H1 (cell line): Measurements from ENCODE around the gene SIK3.

Experiments used
- ASH2L ChIP-seq: fragments of 200-600, 300-600 bp; sonication (generic); IDR thresholded peaks from one replicate; pipeline ENCODE4 v1.7.1; 2017; ENCODE audit warnings: low read length
- CBX5 ChIP-seq: fragments of 300-800, 300-1000 bp; sonication (generic); IDR thresholded peaks from 2 replicates; pipeline ENCODE4 v1.7.1; 2016; ENCODE audit warnings: antibody characterized with exemption, low read length, low read depth
- EP300 ChIP-seq, 2 experiments: IDR thresholded peaks; 1 replicate in 1 of 2; 2 replicates in 1 of 2; pipeline ENCODE4 v1.6.1; 2011 to 2012; ENCODE audit warnings: low read depth in 2 of 2, low read length in 2 of 2, mild to moderate bottlenecking in 2 of 2, borderline replicate concordance in 1 of 2, inconsistent platforms in 1 of 2, moderate library complexity in 1 of 2
- EZH2 ChIP-seq: fragments of 200-600 bp; sonication (generic); IDR thresholded peaks from 2 replicates; pipeline ENCODE4 v1.7.1; 2012; ENCODE audit warnings: low read depth, mild to moderate bottlenecking, moderate library complexity, low read length, inconsistent platforms; ENCODE audit not compliant: severe bottlenecking
- JUN ChIP-seq: IDR thresholded peaks from 2 replicates; pipeline ENCODE4 v1.6.1; 2011; ENCODE audit warnings: low read depth, mild to moderate bottlenecking, improper control_type of control experiment, low read length
- KDM5A ChIP-seq: fragments of 200-600 bp; IDR thresholded peaks from 2 replicates; pipeline ENCODE4 v1.7.1; 2012; ENCODE audit warnings: mild to moderate bottlenecking, low read length, inconsistent platforms, mixed read lengths
- MAFK ChIP-seq: IDR thresholded peaks from 2 replicates; pipeline ENCODE4 v1.6.1; 2012; ENCODE audit warnings: low read depth, mild to moderate bottlenecking, improper control_type of control experiment, low read length
- POLR2AphosphoS5 ChIP-seq: IDR thresholded peaks from 2 replicates; pipeline ENCODE4 v1.6.1; 2011; ENCODE audit warnings: low read depth, low read length
- SUZ12 ChIP-seq: fragments of 200-600 bp; sonication (generic); IDR thresholded peaks from 2 replicates; pipeline ENCODE4 v1.6.1; 2012; ENCODE audit warnings: mild to moderate bottlenecking, inconsistent platforms, low read length, moderate library complexity, mixed read lengths
- TCF12 ChIP-seq: IDR thresholded peaks from 2 replicates; pipeline ENCODE4 v1.6.1; 2011; ENCODE audit warnings: low read depth, mild to moderate bottlenecking, low read length
- YY1 ChIP-seq: IDR thresholded peaks from 2 replicates; pipeline ENCODE4 v1.6.1; 2011; ENCODE audit warnings: low read depth, mild to moderate bottlenecking, low read length
- TF ChIP-seq, protein P1 (sequence below), 3 experiments: IDR thresholded peaks; 1 replicate in 2 of 3; 2 replicates in 1 of 3; pipeline versions ENCODE4 v1.5.1 to v1.6.1; 2011; ENCODE audit warnings: low read length in 3 of 3, mild to moderate bottlenecking in 3 of 3, inconsistent platforms in 2 of 3, low read depth in 1 of 3, moderate library complexity in 1 of 3; ENCODE audit not compliant: insufficient read depth in 1 of 3; ENCODE audit errors: control extremely low read depth in 1 of 3
- TF ChIP-seq, protein P2 (sequence below): IDR thresholded peaks from 2 replicates; pipeline ENCODE4 v1.6.1; 2012; ENCODE audit warnings: inconsistent platforms
- TF ChIP-seq, protein P3 (sequence below): IDR thresholded peaks from 2 replicates; pipeline ENCODE4 v1.6.1; 2012; ENCODE audit warnings: low read length, inconsistent platforms

DNA sequence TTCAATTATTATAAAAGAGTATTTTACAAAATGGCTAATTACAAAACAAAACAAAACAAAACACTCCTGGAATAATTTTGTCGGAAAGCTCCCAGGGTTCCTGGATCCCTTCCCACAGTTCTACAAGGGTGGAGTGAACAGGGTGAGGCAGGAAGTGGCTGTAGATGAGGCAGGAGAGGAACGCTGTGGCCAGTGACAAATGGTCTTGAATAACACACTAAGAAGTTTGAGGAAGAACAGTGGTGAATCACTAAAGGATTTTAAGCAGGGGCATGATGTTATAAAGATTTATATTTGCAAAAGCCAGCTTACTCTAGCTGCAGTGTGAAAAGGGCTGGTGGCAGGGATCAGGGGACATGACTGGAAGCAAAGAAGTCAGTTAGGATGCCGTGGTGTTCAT is 227.0 kb downstream of the SIK3 start:
- TF ChIP-seq, protein P1, sequence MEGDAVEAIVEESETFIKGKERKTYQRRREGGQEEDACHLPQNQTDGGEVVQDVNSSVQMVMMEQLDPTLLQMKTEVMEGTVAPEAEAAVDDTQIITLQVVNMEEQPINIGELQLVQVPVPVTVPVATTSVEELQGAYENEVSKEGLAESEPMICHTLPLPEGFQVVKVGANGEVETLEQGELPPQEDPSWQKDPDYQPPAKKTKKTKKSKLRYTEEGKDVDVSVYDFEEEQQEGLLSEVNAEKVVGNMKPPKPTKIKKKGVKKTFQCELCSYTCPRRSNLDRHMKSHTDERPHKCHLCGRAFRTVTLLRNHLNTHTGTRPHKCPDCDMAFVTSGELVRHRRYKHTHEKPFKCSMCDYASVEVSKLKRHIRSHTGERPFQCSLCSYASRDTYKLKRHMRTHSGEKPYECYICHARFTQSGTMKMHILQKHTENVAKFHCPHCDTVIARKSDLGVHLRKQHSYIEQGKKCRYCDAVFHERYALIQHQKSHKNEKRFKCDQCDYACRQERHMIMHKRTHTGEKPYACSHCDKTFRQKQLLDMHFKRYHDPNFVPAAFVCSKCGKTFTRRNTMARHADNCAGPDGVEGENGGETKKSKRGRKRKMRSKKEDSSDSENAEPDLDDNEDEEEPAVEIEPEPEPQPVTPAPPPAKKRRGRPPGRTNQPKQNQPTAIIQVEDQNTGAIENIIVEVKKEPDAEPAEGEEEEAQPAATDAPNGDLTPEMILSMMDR (IDR thresholded peaks at IDR 0.05; ENCODE audit: control extremely low read depth in 1 of 3, insufficient read depth in 1 of 3, low read depth in 1 of 3, low read length in 3 of 3), result no peak
- no peak for TF ChIP-seq EP300 (IDR thresholded peaks at IDR 0.05; ENCODE audit: borderline replicate concordance in 1 of 2, low read depth in 2 of 2, low read length in 2 of 2)
- TF ChIP-seq EZH2, result no peak
- no peak for TF ChIP-seq ASH2L
- TF ChIP-seq JUN, result no peak
- TF ChIP-seq MAFK, result no peak
- TF ChIP-seq, protein P2, sequence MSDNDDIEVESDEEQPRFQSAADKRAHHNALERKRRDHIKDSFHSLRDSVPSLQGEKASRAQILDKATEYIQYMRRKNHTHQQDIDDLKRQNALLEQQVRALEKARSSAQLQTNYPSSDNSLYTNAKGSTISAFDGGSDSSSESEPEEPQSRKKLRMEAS, result no peak
- TF ChIP-seq CBX5, result no peak
- no peak for TF ChIP-seq KDM5A
- TF ChIP-seq POLR2AphosphoS5, result no peak
- no peak for TF ChIP-seq TCF12
- TF ChIP-seq, protein P3, sequence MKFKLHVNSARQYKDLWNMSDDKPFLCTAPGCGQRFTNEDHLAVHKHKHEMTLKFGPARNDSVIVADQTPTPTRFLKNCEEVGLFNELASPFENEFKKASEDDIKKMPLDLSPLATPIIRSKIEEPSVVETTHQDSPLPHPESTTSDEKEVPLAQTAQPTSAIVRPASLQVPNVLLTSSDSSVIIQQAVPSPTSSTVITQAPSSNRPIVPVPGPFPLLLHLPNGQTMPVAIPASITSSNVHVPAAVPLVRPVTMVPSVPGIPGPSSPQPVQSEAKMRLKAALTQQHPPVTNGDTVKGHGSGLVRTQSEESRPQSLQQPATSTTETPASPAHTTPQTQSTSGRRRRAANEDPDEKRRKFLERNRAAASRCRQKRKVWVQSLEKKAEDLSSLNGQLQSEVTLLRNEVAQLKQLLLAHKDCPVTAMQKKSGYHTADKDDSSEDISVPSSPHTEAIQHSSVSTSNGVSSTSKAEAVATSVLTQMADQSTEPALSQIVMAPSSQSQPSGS, result no peak
- no peak for TF ChIP-seq YY1
- TF ChIP-seq SUZ12, result no peak
